ENCODE measurements around the gene USP26.

GRCh38 chrX:133090236-133090809 is 6.6 kb downstream of the USP26 start:
- TF ChIP-seq CTCF (IDR thresholded peaks at IDR 0.05; ENCODE audit: insufficient read depth, low read depth, low read length) (no peak), EZH2 (IDR thresholded peaks at IDR 0.05; ENCODE audit: insufficient read depth, low read length) (no peak)

Data from astrocyte (in vitro differentiated cells and primary cell).